Neural cell (in vitro differentiated cells): Measurements from ENCODE around the gene GGT6. TPM values are rescaled to one million over a fixed set of nuclear protein-coding genes. Genes with fewer than 3 reads are reported as not detected.

Experiments
- H2AFZ ChIP-seq: fragments of 200-600, 300-800 bp; sonication (generic), shearing (Covaris generic); 2 replicates; pipeline ENCODE4 v1.6.0; 2014; ENCODE audit warnings: low read depth, mild to moderate bottlenecking, antibody characterized with exemption, low read length, moderate library complexity
- H3F3A ChIP-seq: fragments of 200-600 bp; shearing (Covaris generic); 2 replicates; pipeline ENCODE4 v1.6.1; 2016; ENCODE audit warnings: mild to moderate bottlenecking, moderate library complexity, mixed read lengths, antibody characterized with exemption, low read length; ENCODE audit not compliant: insufficient read depth, poor library complexity, severe bottlenecking
- H3K27ac ChIP-seq: fragments of 200-600, 300-800 bp; sonication (generic), shearing (Covaris generic); 2 replicates; pipeline ENCODE4 v1.5.1; 2014; ENCODE audit warnings: mild to moderate bottlenecking, low read length, moderate library complexity
- H3K27me3 ChIP-seq: fragments of 300-800, 200-600 bp; sonication (generic), shearing (Covaris generic); 2 replicates; pipeline ENCODE4 v1.6.0; 2014; ENCODE audit warnings: mild to moderate bottlenecking, low read depth, low read length, moderate library complexity; ENCODE audit not compliant: insufficient read depth
- H3K36me3 ChIP-seq: fragments of 300-800, 200-600 bp; sonication (generic), shearing (Covaris generic); 2 replicates; pipeline ENCODE4 v1.5.1; 2014; ENCODE audit warnings: mild to moderate bottlenecking, antibody characterized with exemption, low read length, moderate library complexity; ENCODE audit not compliant: insufficient read depth
- H3K4me2 ChIP-seq: fragments of 300-800, 200-600 bp; sonication (generic), shearing (Covaris generic); 2 replicates; pipeline ENCODE4 v1.6.0; 2014; ENCODE audit warnings: mild to moderate bottlenecking, low read length
- H3K4me3 ChIP-seq: fragments of 300-800, 200-600 bp; sonication (generic), shearing (Covaris generic); 2 replicates; pipeline ENCODE4 v1.5.1; 2014; ENCODE audit warnings: mild to moderate bottlenecking, low read length, moderate library complexity
- H3K79me2 ChIP-seq: fragments of 200-600 bp; shearing (Covaris generic); replicated peaks from 2 replicates; pipeline ENCODE4 v1.6.0; 2014; ENCODE audit warnings: mild to moderate bottlenecking, low read length, moderate library complexity; ENCODE audit not compliant: insufficient read depth
- H3K9ac ChIP-seq: fragments of 300-800, 200-600 bp; sonication (generic), shearing (Covaris generic); 2 replicates; pipeline ENCODE4 v1.6.1; 2016; ENCODE audit warnings: mild to moderate bottlenecking, low read length, mixed read lengths
- H3K9me2 ChIP-seq: fragments of 200-600 bp; shearing (Covaris generic); 2 replicates; pipeline ENCODE4 v1.6.1; 2016; ENCODE audit warnings: mild to moderate bottlenecking, low read length, mixed read lengths; ENCODE audit not compliant: insufficient read depth
- H3K9me3 ChIP-seq: fragments of 200-600, 300-800 bp; sonication (generic), shearing (Covaris generic); 2 replicates; pipeline ENCODE4 v1.6.1; 2016; ENCODE audit warnings: mild to moderate bottlenecking, mixed run types, low read length, moderate library complexity, mixed read lengths
- H4K20me1 ChIP-seq: fragments of 200-600 bp; shearing (Covaris generic); 2 replicates; pipeline ENCODE4 v1.6.1; 2016; ENCODE audit warnings: mild to moderate bottlenecking, mixed run types; ENCODE audit not compliant: insufficient read depth
- CTCF ChIP-seq: fragments of 450-650 bp; IDR thresholded peaks from 2 replicates; pipeline ENCODE4 v1.5.1; 2014; ENCODE audit warnings: antibody characterized with exemption, mild to moderate bottlenecking, moderate library complexity; ENCODE audit not compliant: poor library complexity, severe bottlenecking
- EP300 ChIP-seq: fragments of 450-650 bp; conservative IDR thresholded peaks from 2 replicates; pipeline ENCODE4 v1.6.1; 2014; ENCODE audit warnings: antibody characterized with exemption, mild to moderate bottlenecking, moderate library complexity; ENCODE audit not compliant: poor library complexity, severe bottlenecking
- EZH2 ChIP-seq: fragments of 200-600, 300-800 bp; shearing (Covaris generic), sonication (generic); IDR thresholded peaks from 2 replicates; pipeline ENCODE4 v1.6.1; 2014; ENCODE audit warnings: antibody characterized with exemption, low read length, borderline replicate concordance, mild to moderate bottlenecking; ENCODE audit not compliant: insufficient read depth, poor library complexity, severe bottlenecking
- MXI1 ChIP-seq: fragments of 450-650 bp; conservative IDR thresholded peaks from 2 replicates; pipeline ENCODE4 v1.6.1; 2014; ENCODE audit warnings: antibody characterized with exemption, mild to moderate bottlenecking; ENCODE audit not compliant: poor library complexity, severe bottlenecking
- POLR2AphosphoS5 ChIP-seq: IDR thresholded peaks from 2 replicates; pipeline ENCODE4 v1.6.1; 2012
- RAD21 ChIP-seq: fragments of 450-650 bp; conservative IDR thresholded peaks from 2 replicates; pipeline ENCODE4 v1.6.1; 2014; ENCODE audit warnings: antibody characterized with exemption, mild to moderate bottlenecking, moderate library complexity
- REST ChIP-seq: IDR thresholded peaks from 2 replicates; pipeline ENCODE4 v1.6.1; 2012; ENCODE audit warnings: borderline replicate concordance
- SMC3 ChIP-seq: fragments of 450-650 bp; conservative IDR thresholded peaks from 2 replicates; pipeline ENCODE4 v1.6.1; 2014; ENCODE audit warnings: antibody characterized with exemption, mild to moderate bottlenecking, moderate library complexity; ENCODE audit not compliant: poor library complexity
- TAF1 ChIP-seq: IDR thresholded peaks from 2 replicates; pipeline ENCODE4 v1.6.1; 2012; ENCODE audit warnings: low read depth
- polyA plus RNA-seq: library from polyadenylated mRNA; depleted of rRNA; stranded (reverse); fragments of >200 nt; gene quantifications from 2 replicates; pipeline ENCODE4 v1.2.3, GENCODE V29; 2014

Gene GGT6
- polyA plus RNA-seq, 1 donor from 2014 or later: not detected

- no peak overlapping the region for H3K9ac ChIP-seq
- no peak overlapping the region for H3K4me3 ChIP-seq
- H3F3A ChIP-seq: no peaks in the 10 kb centered on the region
- H3K27ac ChIP-seq: no peak overlapping the region
- H4K20me1 ChIP-seq: no peaks in the 10 kb centered on the region
- no peaks in the 10 kb centered on the region for H3K9me2 ChIP-seq
- H3K9me3 ChIP-seq: no peaks in the 10 kb centered on the region
- no peaks in the 10 kb centered on the region for H3K27me3 ChIP-seq
- TF ChIP-seq EZH2 (no peak), TAF1 (no peak), CTCF (no peak), EP300 (no peak), POLR2AphosphoS5 (no peak), RAD21 (no peak), MXI1 (no peak), SMC3 (no peak), REST (no peak)
- H2AFZ ChIP-seq: no peak overlapping the region
- H3K4me2 ChIP-seq: no peak overlapping the region
- no peaks in the 10 kb centered on the region for H3K79me2 ChIP-seq
- H3K36me3 ChIP-seq: no peaks in the 10 kb centered on the region
Observed at GRCh38 chr17:4576729-4577322, 16.4 kb upstream of the GGT6 start.

- no peak overlapping the region for H3K9ac ChIP-seq
- no peak overlapping the region for H3K27ac ChIP-seq
- H3K9me2 ChIP-seq: no peaks in the 10 kb centered on the region
- H3K9me3 ChIP-seq: no peaks in the 10 kb centered on the region
- no peak overlapping the region for H3K4me2 ChIP-seq
- no peaks in the 10 kb centered on the region for H3K79me2 ChIP-seq
- no peaks in the 10 kb centered on the region for H4K20me1 ChIP-seq
- H3K4me3 ChIP-seq: no peak overlapping the region
- H3K27me3 ChIP-seq: no peaks in the 10 kb centered on the region
- no peaks in the 10 kb centered on the region for H3K36me3 ChIP-seq
- no peak overlapping the region for H2AFZ ChIP-seq
- H3F3A ChIP-seq: no peaks in the 10 kb centered on the region
- TF ChIP-seq POLR2AphosphoS5 (no peak), SMC3 (no peak), RAD21 (no peak), TAF1 (no peak)
Observed at GRCh38 chr17:4576161-4576558, 15.8 kb upstream of the GGT6 start.
